DMS 273 (cell line): ENCODE data around the gene SMAD7.

ENCODE experiments used
- DNase-seq: peaks from one replicate; lab custom pipeline; 2025; ENCODE audit not compliant: unreplicated experiment; lab: John Stamatoyannopoulos, UW

The SMAD7 gene

GRCh38 chr18:48917579-48918517 lies 32.9 kb downstream of the SMAD7 start:
- DNase-seq, result no peak

DNA sequence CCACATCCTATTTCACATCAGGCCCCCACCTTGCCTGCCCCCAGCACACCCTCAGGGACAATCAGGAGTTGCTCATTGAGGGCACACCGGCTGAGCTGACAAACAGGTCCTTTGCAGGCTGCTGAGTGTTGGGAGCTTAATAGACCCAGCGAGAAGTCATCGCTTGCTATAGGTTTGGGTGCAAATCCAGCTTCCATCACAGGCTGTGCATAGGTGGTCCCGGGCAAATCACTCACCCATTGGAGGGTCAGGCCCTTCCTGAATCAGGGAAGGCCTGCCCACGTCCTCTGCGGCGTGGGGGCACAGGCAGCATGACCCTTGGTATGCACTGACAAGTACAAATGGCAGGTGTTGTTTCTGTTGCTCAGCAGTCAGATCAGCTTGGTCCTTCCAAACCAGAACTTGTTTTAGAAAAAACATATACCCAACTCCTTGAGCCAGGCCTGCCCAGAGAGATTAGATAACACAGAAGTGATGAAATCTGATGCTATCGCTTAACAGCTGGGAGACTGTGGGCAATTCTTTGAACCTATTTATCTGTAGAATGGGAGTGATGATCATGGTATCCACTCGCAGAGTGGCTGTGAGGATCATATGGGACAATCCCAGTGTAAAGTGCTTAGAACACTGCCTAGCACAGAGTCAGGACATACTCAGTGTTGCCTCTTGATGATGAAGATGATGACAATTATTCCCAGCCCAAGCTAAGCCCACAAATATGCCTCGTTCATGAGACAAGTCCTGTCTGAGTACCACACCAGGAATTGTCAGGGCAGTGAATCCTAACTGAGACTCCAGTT lies 34.9 kb downstream of the SMAD7 start:
- peak; percentile 25 for DNase-seq

DNA sequence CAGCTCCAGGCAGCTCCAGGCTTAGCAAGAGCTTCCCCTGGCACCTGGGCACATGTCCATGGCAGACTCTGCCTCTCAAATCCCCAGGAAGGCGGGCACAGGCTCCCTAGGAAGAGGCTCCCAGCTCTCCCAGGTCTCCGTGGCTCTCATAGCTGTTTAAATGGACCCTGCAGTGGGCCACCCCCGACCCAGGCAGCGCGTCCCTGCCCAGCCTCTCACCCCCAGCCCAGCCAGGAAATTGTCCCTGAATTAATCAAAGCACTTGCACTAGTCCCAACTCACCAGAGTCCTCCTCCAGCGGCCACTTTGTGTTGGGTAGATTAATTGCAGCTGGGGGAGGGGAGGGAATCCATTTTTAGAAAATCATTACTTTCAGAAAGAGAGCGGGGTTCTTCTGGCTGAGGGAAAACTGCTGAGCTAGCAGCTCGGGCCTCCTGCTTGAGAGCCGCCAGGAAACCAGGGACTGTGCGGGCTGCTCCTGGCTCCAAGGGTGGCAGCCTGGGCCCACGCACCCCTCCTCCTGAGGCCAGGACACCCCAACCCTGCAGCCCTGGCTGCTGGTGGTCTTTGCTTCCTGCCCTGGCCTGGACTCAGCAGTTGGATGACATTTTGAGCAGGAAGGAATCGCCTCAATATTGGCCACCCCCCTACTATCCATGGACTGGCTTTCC lies 36.0 kb downstream of the SMAD7 start:
- DNase-seq, result no peak

GRCh38 chr18:48913775-48914174 lies 37.0 kb downstream of the SMAD7 start:
- no peak for DNase-seq

GRCh38 chr18:48913201-48913600 lies 37.6 kb downstream of the SMAD7 start:
- DNase-seq, result no peak

DNA sequence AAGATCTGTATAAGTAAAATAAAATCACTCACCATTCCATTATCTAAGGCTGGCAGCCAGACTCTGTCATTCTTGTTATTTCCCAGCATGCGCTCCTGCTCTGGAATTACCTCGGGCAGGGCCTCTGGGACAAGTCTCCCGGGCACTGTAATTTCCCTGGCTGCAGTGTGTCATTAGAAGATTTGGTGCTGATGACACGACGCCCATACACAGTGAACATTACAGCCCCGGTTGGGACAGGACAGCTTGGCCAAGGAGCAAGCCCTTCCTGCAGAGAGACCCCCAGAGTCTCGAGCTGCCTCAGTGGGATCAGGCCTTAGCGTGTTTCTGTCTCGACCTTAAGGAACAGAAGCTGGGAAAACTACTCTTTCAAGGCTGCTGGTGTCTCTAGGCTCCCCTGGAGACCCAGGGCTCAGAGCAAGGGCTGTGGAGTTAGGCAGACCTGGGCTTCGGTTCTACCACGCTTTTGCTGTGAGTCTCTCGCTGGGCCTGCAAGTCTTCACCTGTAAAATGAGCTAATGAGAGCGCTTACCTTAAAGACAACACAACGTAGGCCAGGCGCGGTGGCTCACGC lies 39.7 kb downstream of the SMAD7 start:
- DNase-seq, result no peak

GRCh38 chr18:48909721-48910120 lies 41.0 kb downstream of the SMAD7 start:
- no peak for DNase-seq

GRCh38 chr18:48908916-48909315 lies 41.8 kb downstream of the SMAD7 start:
- no peak for DNase-seq

DNA sequence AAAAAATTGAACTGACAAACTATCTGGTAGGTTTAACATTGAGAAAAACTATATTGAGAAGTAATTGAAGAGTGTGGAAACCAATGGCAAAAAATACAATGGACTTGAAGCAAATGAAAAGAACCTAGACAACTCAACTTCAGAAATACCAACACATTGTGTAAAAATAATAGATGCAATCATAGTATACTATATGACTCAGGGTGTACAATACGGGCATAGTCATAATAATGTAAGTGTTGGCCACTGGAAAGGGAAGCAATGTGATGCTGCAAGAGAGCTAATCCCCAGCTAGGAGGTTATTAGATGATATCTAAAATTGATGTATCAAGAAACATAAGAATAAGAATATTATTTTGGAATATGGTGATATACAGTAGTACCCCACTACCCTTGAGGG lies 45.3 kb downstream of the SMAD7 start:
- DNase-seq, result no peak

- DNase-seq, result no peak
Measured at GRCh38 chr18:48904847-48905394, 45.8 kb downstream of the SMAD7 start.

GRCh38 chr18:48904091-48904490 lies 46.7 kb downstream of the SMAD7 start:
- no peak for DNase-seq

- no peak for DNase-seq
Measured at GRCh38 chr18:48902856-48903601, 47.7 kb downstream of the SMAD7 start.

GRCh38 chr18:48902023-48902855 lies 48.5 kb downstream of the SMAD7 start:
- peak; percentile 95 for DNase-seq

DNA sequence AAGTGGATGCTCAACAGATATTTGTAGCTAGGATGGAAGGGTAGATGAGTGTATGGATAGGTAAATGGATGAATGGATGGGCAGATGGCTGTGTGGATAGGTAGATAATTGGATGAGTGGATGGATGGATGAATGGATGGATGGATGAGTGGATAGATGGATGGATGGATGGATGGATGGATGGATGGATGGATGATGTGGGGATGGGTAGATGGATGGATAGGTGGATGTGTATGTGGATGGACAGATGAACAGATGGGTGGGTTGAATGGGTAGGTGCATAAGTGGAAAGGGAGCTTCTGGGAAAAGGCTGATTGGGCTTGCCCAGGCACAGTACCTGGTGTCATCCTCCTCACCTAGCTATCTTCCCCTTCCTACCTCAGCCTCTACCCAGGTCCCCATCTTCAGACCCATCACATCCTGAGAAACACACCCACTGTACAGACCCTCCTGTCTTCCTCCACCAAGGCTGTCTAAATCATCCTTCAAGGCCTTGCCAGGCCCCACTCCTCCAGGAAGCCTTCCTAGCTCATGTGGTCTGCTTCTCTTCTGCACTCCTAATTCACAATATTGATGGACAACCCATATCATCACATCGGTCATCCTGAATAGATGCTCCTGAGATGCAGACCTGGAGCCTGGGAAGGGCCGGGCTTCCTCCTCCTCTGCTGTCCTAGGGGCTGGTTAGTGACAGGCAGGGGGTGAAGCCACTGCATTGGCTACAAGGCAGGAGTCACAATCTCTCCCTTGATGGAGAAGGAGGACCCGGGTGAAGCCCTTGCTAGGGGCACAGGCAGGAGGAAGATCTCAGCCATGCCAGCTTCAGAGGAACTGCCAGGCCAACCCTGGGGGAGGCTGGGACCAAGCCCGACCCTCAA lies 49.4 kb downstream of the SMAD7 start:
- DNase-seq, result no peak

- DNase-seq, result no peak
Measured at GRCh38 chr18:48900469-48900868, 50.3 kb downstream of the SMAD7 start.

DNA sequence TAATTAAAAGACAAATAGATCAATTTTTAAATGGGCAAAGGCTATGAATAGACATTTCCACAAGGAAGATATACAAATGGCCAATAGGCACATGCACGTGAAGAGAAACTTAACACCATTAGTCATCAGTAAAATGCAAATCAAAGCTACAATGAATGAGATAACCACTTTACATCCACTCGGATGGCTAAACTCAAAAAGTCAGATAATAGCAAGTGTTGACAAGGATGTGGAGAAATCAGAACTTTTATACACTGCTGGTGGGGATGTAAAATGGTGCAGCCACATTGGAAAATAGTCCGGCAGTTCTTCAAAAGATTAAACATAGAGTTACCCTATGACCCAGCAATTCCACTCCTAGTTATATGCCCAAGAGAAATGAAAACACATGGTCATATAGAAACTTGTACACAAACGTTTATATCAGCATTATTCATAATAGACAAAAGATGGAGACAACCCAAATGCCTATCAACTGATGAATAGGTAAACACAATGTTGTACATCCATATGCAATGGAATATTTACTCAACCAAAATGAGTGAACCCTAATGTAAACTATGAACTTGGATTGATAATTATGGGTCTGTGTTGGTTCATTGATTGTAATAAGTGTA lies 51.1 kb downstream of the SMAD7 start:
- DNase-seq, result no peak

DNA sequence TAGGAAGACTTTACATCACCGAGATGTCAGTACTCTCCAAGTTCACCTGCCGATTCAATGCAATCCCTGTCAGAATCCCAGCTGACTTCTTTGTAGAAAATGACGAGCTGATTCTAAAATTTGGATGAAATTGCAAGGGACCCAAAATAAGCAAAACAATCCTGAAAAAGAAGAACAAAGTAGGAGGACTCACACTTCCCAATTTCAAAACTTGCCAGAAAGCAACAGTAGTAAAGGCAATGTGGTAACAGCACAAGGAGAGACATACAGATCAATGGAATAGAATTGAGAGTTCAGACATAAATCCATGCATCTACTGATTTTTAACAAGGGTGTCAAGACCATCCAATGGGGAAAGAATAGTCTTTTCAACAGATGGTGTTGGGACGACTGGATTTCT lies 52.2 kb downstream of the SMAD7 start:
- DNase-seq, result no peak

- no peak for DNase-seq
Measured at GRCh38 chr18:48897531-48897930, 53.2 kb downstream of the SMAD7 start.
